KMS-11 (cell line): Measurements from ENCODE around the gene CEPT1.

Source experiments
- H2AFZ ChIP-seq: fragments of 200-600 bp; sonication (generic); 2 replicates; pipeline ENCODE4 v1.6.1; 2016; ENCODE audit warnings: antibody characterized with exemption, mixed run types, low read depth
- H3K27ac ChIP-seq: fragments of 200-600 bp; sonication (generic); 2 replicates; pipeline ENCODE4 v1.6.1; 2016; ENCODE audit warnings: mild to moderate bottlenecking, mixed run types
- H3K27me3 ChIP-seq: fragments of 200-600 bp; sonication (generic); 2 replicates; pipeline ENCODE4 v1.6.1; 2017; ENCODE audit warnings: mild to moderate bottlenecking, low read depth, mixed run types, moderate library complexity; ENCODE audit not compliant: insufficient read depth
- H3K36me3 ChIP-seq: fragments of 200-600 bp; sonication (generic); 2 replicates; pipeline ENCODE4 v1.6.1; 2017; ENCODE audit warnings: mild to moderate bottlenecking, mixed run types; ENCODE audit not compliant: insufficient read depth
- H3K4me1 ChIP-seq: fragments of 200-600 bp; sonication (generic); 2 replicates; pipeline ENCODE4 v1.6.1; 2016; ENCODE audit warnings: mild to moderate bottlenecking, low read depth, mixed run types; ENCODE audit not compliant: poor library complexity, severe bottlenecking
- H3K4me2 ChIP-seq: fragments of 200-600 bp; sonication (generic); 2 replicates; pipeline ENCODE4 v1.7.0; 2016; ENCODE audit warnings: mild to moderate bottlenecking, mixed run types
- H3K4me3 ChIP-seq: fragments of 200-600 bp; sonication (generic); IDR thresholded peaks from 2 replicates; pipeline ENCODE4 v1.6.1; 2017; ENCODE audit warnings: low read depth, low read length, mixed read lengths; ENCODE audit not compliant: insufficient read depth
- H3K79me2 ChIP-seq: fragments of 200-600 bp; sonication (generic); 2 replicates; pipeline ENCODE4 v1.6.1; 2016; ENCODE audit warnings: low read depth, mixed run types; ENCODE audit not compliant: insufficient read depth
- H3K9ac ChIP-seq: fragments of 200-600 bp; sonication (generic); 2 replicates; pipeline ENCODE4 v1.6.1; 2016; ENCODE audit warnings: mild to moderate bottlenecking, mixed run types
- H4K20me1 ChIP-seq: fragments of 200-600 bp; sonication (generic); 2 replicates; pipeline ENCODE4 v1.6.1; 2016; ENCODE audit warnings: mild to moderate bottlenecking, mixed run types; ENCODE audit not compliant: insufficient read depth
- CTCF ChIP-seq: fragments of 200-600 bp; sonication (generic); conservative IDR thresholded peaks from 2 replicates; pipeline ENCODE4 v1.6.1; 2017; ENCODE audit warnings: low read depth, mild to moderate bottlenecking, antibody characterized with exemption, low read length, moderate library complexity, mixed read lengths

CEPT1 gene

GRCh38 chr1:111133866-111134265 is 6.2 kb upstream of the CEPT1 start:
- Histone ChIP-seq H3K27me3 (no peaks in the 10 kb centered on the region), H4K20me1 (no peaks in the 10 kb centered on the region), H3K36me3 (no peaks in the 10 kb centered on the region), H3K79me2 (0 out of 2 replicates have a peak, but pooled peaks cover 6% of the 10 kb centered on the region), H2AFZ (no peak overlapping the region), H3K9ac (no peak overlapping the region), H3K4me2 (no peak overlapping the region), H3K27ac (no peak overlapping the region), H3K4me1 (peaks cover 4% of the 10 kb centered on the region), H3K4me3 (no peak overlapping the region)
- TF ChIP-seq CTCF, result no peak

GRCh38 chr1:111139324-111139955 is 583 bp upstream of the CEPT1 start:
- Histone ChIP-seq H3K4me3 (peak overlapping the region; percentile 28), H3K79me2 (peaks cover 40% of the 10 kb centered on the region), H3K4me1 (peaks cover 17% of the 10 kb centered on the region)

GRCh38 chr1:111140680-111140967 is 601 bp downstream of the CEPT1 start:
- peak overlapping the region; percentile 69; the same call in 1 of the 2 replicates for H3K9ac ChIP-seq
- peak overlapping the region; percentile 74 for H3K4me2 ChIP-seq
- no peaks in the 10 kb centered on the region for H3K36me3 ChIP-seq
- peaks cover 50% of the 10 kb centered on the region for H3K79me2 ChIP-seq
- peak overlapping the region; percentile 39 for H3K4me3 ChIP-seq
- no peak for TF ChIP-seq CTCF
- H4K20me1 ChIP-seq, result no peaks in the 10 kb centered on the region
- H3K27ac ChIP-seq, result no peak overlapping the region
- H3K27me3 ChIP-seq, result no peaks in the 10 kb centered on the region
- H3K4me1 ChIP-seq, result peaks cover 17% of the 10 kb centered on the region
- H2AFZ ChIP-seq, result peak overlapping the region; percentile 86

More at GRCh38 chr1:111139324-111139955, 583 bp upstream of the CEPT1 start:
- Histone ChIP-seq H3K9ac (peak overlapping the region; percentile 69), H4K20me1 (no peaks in the 10 kb centered on the region), H3K4me2 (peak overlapping the region; percentile 76), H3K27me3 (no peaks in the 10 kb centered on the region), H3K36me3 (no peaks in the 10 kb centered on the region), H2AFZ (peak overlapping the region; percentile 86), H3K27ac (peak overlapping the region; percentile 79)
- TF ChIP-seq CTCF, result no peak

- Histone ChIP-seq H3K4me3 (no peak overlapping the region), H3K36me3 (no peaks in the 10 kb centered on the region), H3K27ac (no peak overlapping the region), H3K79me2 (peaks cover 51% of the 10 kb centered on the region), H3K4me2 (peak overlapping the region; percentile 74), H2AFZ (no peak overlapping the region), H3K9ac (peak overlapping the region; percentile 69; the same call in 1 of the 2 replicates), H3K27me3 (no peaks in the 10 kb centered on the region), H3K4me1 (peaks cover 17% of the 10 kb centered on the region), H4K20me1 (no peaks in the 10 kb centered on the region)
- no peak for TF ChIP-seq CTCF
These were observed 1.5 kb downstream of the CEPT1 start for GRCh38 chr1:111141245-111142220.
